A204.1 (cell line): ENCODE results near the gene SMOC1.
A peak's percentile ranks its signal among the peaks of the same experiment; 100 is the strongest.

ENCODE experiments used
- FAIRE-seq: peaks from 2 replicates; lab custom pipeline; 2012; peaks lifted over from hg19 to GRCh38; lab: Jason Lieb, UNC

SMOC1 gene

DNA sequence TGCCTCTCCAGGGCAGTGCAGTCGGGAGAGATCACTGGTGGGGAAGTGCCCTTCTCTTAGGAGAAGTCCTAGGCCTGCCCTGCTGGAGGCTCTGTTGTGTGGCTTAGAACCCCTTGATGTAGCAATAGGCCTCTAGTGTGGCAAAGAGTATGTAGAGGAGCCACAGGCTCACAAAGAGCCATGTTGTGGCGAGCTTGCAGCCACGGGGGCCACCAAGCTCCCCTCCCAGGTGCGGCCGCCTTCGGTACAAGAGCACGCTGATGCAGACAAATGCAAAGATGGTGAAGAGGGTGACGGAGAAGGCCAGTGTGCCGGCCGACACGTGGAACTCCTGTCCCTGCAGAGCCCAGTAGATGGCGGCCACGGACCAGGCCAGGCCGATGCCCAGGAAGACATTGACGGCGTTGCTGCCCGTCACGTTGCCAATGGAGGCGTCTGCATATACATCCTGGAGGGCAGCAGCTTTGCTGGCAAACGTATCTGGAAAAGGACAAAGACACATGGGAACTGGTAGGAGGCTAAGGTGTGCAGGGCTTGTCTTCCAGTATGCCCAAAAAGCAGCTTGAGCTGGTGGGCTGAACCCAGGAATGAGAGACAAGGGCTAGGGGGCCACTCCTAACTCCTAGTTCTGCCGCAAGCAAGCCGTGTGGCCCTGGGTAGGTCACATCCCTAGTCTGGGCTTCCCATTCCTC lies 166.8 kb downstream of the SMOC1 start:
- no peak for FAIRE-seq

- FAIRE-seq = no peak
Measured at GRCh38 chr14:70047598-70048312, 168.5 kb downstream of the SMOC1 start.

- no peak for FAIRE-seq
Measured at GRCh38 chr14:70048313-70048654, 169.1 kb downstream of the SMOC1 start.

- FAIRE-seq = no peak
Measured at GRCh38 chr14:70049605-70050004, 170.4 kb downstream of the SMOC1 start.

DNA sequence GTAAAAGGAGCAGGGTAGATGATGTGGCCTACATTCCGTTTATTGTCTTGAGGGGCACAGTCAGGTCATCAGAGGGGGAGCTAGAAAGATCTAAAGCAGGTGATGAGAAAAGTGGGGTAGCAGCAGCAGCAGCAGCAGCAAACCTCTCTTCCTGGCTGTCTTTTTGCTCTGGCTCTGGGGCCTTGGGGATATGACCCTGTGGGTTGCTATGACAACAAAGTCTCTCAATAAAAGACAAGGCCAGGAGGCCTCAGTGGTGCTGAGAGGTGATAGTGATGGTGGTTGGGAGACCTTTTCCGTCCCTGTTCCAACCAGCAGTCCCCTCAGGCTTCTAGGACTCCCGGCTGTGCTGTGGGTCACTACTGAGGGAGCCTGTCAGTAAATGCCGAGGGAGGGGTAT lies 170.9 kb downstream of the SMOC1 start:
- FAIRE-seq = no peak

DNA sequence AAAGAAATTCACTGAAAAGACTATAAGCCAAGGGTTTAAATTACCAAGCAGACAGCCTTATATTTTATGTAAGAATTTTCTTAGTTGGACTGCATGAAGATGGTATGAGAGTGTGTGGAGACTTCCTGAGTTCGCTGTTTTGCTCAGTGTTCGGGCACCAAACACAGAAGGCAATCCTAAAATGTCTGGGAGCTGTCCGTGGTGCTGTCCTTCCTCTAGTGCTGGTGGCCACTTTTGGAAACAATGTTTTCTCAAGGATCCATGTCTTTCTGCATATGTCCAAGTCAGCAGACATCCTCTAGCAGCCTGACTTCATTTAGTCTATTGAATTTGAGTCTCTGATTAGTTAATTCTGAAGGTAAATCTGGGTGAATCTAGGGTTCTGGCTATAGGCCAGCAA lies 173.8 kb downstream of the SMOC1 start:
- no peak for FAIRE-seq

DNA sequence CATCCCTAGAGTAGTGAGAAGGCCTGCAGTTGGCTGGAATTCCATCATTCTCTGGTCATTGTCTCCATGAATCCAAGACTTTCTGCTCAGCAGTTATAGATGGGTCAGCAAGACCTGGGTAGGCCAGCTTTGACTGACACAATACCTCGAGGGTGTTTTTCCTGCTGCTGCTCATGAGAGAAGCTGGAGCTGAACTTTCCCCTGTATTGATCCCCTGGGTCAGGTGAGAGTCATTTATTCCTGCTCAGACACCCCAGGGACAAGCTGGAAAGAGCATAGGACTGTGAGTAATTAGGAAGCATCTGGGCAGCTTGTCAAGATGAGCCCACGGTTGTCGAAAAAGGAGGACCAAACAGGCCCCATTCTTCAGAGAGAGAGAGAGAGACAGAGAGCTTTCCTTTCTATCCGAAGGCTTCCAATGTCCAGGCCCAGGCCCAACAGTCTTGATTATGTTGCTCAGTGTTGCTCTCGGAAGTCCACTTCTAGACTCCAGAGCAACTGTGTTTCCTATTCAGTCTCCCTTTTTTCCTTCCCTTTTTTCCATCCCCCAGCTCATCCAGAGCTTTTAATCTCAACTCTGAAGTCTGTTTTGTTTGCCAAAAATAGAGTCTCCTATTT lies 178.4 kb downstream of the SMOC1 start:
- FAIRE-seq = no peak

DNA sequence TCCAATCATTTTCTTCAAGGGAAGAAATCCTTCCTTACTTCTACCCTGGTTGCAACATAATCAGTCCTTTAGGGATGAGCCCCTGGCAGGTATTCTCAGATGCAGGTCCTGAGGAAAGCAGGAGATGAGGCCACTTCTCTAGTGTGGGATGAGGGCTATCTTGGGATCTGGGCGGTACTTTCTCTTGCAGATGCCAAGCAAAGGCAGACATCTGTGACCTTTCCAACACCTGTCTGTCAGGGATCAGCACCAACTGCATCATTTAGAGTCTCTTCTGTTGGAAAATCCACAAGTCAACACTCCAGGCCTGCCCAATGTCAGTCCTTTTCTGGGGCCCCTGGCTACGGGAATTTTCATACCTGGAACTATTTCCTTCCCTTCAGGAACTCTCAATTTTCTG lies 180.3 kb downstream of the SMOC1 start:
- FAIRE-seq = no peak

DNA sequence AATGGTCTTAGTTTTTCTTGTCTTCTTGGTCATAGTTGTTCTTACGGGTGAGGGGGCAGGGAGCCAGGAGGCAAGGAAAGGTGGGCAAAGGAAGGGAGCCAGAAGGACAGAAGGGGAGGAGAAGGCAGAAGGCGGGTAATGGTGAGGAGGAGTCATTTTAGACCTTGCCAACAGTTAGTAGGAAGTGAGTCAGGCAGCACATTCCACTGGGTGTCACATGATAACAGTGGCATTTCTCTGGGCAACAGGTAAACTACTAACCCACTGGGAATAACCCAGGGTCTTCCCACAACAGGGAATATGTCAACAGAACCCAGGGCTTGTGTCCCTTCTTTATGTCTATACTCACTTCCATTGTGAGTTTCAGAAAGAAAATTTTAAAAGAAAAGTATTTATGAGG lies 181.9 kb downstream of the SMOC1 start:
- no peak for FAIRE-seq

GRCh38 chr14:70064136-70064865 lies 185.1 kb downstream of the SMOC1 start:
- FAIRE-seq = no peak

DNA sequence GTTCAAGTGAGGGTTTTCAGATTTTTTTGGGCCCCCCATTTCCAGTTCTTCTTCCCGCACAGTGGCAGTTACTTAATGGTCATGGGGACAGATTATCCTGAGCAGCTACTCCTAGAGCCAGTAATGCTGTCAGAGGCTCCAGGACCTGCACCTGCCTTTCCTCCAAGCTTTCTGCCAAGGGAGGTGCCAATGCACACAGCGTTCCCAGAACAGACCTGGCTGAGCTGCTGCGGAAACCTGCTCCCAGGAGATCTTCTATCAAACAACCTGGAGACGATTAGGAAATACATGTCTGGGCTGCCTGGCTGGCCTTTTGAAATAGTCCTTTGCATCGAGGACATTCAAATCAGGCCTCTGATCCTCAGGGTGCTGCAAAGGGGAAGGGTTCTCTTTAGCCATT lies 188.6 kb downstream of the SMOC1 start:
- FAIRE-seq = no peak

- no peak for FAIRE-seq
Measured at GRCh38 chr14:70069186-70069585, 190.0 kb downstream of the SMOC1 start.

GRCh38 chr14:70073924-70074566 lies 194.8 kb downstream of the SMOC1 start:
- peak; percentile 9 for FAIRE-seq

GRCh38 chr14:70077005-70077404 lies 197.8 kb downstream of the SMOC1 start:
- no peak for FAIRE-seq

DNA sequence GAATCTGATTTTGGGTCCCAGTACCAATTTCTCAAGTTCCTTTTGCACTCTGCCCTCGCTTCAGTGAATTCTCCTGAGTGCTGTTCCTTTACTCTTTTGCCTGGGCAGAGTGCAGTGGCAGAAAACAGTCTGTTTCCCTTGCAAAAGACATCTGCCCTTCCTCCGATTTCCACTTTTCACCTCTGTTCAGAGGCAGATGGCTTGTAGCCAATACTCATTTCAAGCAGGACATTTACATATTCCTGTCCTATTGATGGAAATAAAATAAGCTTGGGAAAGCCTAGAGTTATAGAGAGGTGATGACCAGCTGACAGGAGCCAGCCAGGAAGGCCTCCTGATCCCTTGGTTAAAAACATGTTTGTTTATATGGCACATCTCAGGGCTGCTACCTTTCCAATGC lies 198.5 kb downstream of the SMOC1 start:
- no peak for FAIRE-seq

DNA sequence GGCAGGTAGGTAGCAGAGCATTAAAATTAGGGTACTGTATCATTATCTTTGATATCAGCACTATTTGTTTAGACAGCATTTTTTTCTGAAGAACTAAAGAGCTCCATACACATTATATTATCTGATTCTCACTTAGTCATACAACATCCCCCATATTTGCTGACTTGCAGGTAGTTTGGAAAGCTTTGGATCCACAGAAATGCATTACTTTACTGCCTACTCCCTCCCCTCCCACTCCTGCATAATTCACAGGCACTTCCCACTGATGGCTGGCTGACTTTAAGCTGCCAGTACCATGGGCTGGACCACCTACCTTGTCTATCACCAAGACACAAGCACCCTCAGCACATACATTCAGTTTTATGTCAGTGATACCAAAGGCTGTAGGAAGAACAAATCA lies 199.1 kb downstream of the SMOC1 start:
- FAIRE-seq = no peak

GRCh38 chr14:70080076-70080475 lies 200.9 kb downstream of the SMOC1 start:
- FAIRE-seq = no peak
